Colonic mucosa (tissue), 4 donors: ENCODE data around the gene DIP2A. TPM values are rescaled to one million over a fixed set of nuclear protein-coding genes. Genes with fewer than 3 reads are reported as not detected.
"Not testable (repeated sequence)": the region's sequence is repeated elsewhere in the genome, so short reads cannot be mapped to it uniquely, and the experiment has no call there.

Source experiments
- DNase-seq: peaks from one replicate; pipeline ENCODE4 v3.0.0-alpha.2; 2020
- H3K27ac ChIP-seq: fragments of 200-600 bp; one replicate; pipeline ENCODE4 v1.8.0; 2021
- H3K27me3 ChIP-seq: fragments of 200-600 bp; one replicate; pipeline ENCODE4 v1.8.0; 2021
- H3K36me3 ChIP-seq: fragments of 200-600 bp; one replicate; pipeline ENCODE4 v1.8.0; 2021
- H3K4me1 ChIP-seq: fragments of 200-600 bp; one replicate; pipeline ENCODE4 v1.8.0; 2021; ENCODE audit warnings: mild to moderate bottlenecking
- H3K4me3 ChIP-seq: fragments of 200-600 bp; one replicate; pipeline ENCODE4 v1.8.0; 2021
- H3K9ac ChIP-seq, 2 donors: one replicate each; pipeline ENCODE4 v1.7.0; 2013; ENCODE audit warnings: control low read depth in 2 of 2, low read depth in 2 of 2, low read length in 2 of 2
- H3K9me3 ChIP-seq: fragments of 200-600 bp; one replicate; pipeline ENCODE4 v1.8.0; 2021
- intact Hi-C: fragments of 100-400 bp; cut with DNase I; formaldehyde crosslinking; loops from one replicate; pipeline ENCODE4 v1.14.1; 2022
- total RNA-seq, 2 donors: library from RNA; stranded (reverse); fragmentation: NEBNext Ultra II Directional in 1 of 2; extraction: Animal tissue kit (Norgen Biotek cat#: 25700) in 1 of 2; gene quantifications; one replicate each; pipeline ENCODE4 v1.2.1, GENCODE V29; 2021
- TF ChIP-seq, protein P1 (sequence below): fragments of 200-600 bp; IDR thresholded peaks from one replicate; pipeline ENCODE4 v1.8.0; 2022; ENCODE audit warnings: antibody characterized with exemption, mild to moderate bottlenecking
- donor health status: healthy.
- donor health status: DM: no; HTN: no; CAD: no.
- donor health status: DM: no; HTN: no; CAD: no.

DIP2A gene
- total RNA-seq, 2 donors from 2014 or later = 40.4 to 41.0 TPM

DNA sequence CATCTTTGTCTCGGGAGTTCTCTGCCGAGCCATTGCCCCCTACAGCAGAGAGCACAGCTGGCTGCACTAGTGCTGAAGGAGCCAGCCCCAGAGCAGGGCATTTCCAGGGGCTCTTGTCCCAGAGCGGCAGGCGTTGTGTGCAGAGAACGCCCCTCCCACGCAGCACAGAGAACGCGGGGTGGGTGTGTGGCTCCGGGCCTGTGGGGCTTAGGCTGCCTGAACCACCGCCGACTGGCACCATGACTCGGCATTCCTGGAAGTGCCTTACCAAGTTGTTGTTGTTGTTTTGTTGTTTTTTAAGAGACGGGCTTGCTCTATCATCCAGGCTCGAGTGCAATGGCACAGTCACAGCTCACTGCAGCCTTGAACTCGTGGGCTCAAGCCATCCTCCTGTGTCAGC lies 15.8 kb upstream of the DIP2A start:
- H3K27ac ChIP-seq = no peak overlapping the region
- H3K27me3 ChIP-seq = no peaks in the 10 kb centered on the region
- H3K36me3 ChIP-seq = no peaks in the 10 kb centered on the region
- no peak overlapping the region for H3K9ac ChIP-seq
- TF ChIP-seq, protein P1, sequence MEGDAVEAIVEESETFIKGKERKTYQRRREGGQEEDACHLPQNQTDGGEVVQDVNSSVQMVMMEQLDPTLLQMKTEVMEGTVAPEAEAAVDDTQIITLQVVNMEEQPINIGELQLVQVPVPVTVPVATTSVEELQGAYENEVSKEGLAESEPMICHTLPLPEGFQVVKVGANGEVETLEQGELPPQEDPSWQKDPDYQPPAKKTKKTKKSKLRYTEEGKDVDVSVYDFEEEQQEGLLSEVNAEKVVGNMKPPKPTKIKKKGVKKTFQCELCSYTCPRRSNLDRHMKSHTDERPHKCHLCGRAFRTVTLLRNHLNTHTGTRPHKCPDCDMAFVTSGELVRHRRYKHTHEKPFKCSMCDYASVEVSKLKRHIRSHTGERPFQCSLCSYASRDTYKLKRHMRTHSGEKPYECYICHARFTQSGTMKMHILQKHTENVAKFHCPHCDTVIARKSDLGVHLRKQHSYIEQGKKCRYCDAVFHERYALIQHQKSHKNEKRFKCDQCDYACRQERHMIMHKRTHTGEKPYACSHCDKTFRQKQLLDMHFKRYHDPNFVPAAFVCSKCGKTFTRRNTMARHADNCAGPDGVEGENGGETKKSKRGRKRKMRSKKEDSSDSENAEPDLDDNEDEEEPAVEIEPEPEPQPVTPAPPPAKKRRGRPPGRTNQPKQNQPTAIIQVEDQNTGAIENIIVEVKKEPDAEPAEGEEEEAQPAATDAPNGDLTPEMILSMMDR = no peak
- H3K9me3 ChIP-seq = no peaks in the 10 kb centered on the region
- intact Hi-C loops = no loop called here
- no peak for DNase-seq
- no peak overlapping the region for H3K4me3 ChIP-seq
- H3K4me1 ChIP-seq = peaks cover 10% of the 10 kb centered on the region

DNA sequence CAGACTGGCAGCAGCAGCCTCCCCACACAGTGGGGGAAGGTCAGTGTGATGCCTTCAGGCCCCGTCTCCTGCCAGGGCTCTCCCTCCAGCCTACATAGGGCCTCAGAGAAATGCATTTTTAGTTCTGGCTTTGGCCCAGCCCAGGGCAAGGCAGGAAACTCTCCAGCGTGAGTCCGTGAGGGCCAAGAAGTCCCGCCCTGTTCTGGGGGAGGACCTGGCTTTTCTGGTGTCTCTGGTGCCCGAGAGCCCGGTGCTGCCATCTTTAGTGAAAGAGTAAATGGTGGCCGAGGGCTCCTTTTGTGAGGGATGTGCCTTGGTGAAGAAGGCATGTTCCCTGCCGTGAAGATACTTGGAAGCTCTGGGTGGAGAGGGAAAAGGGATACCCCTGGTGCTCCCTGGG lies 14.8 kb upstream of the DIP2A start:
- H3K9ac ChIP-seq = no peak overlapping the region
- no peaks in the 10 kb centered on the region for H3K9me3 ChIP-seq
- peaks cover 10% of the 10 kb centered on the region for H3K4me1 ChIP-seq
- DNase-seq = no peak
- intact Hi-C loops = no loop called here
- H3K4me3 ChIP-seq = no peak overlapping the region
- no peaks in the 10 kb centered on the region for H3K27me3 ChIP-seq
- no peaks in the 10 kb centered on the region for H3K36me3 ChIP-seq
- H3K27ac ChIP-seq = no peak overlapping the region
- TF ChIP-seq, protein P1 = no peak

DNA sequence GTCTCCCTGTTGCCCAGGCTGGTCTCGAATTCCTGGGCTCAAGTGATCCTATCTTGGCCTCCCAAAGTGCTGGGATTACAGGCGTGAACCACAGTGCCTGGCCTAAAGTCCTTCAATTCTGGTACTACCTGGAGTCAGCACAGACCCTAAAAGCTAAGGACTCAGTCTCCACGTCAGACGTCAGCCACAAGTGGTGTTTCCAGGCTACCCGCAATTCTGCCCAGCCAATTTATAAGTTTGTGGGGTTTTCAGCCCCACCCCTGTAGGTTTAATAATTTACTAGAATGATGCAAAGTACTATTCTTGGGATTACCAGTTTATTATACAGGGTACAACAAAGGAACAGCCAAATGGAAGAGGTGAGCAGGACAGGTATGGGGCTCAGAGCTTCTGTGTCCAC lies 10.6 kb upstream of the DIP2A start:
- peak overlapping the region in 1 of 2 donors; percentile 36 for H3K9ac ChIP-seq
- peak overlapping the region; percentile 25 for H3K27ac ChIP-seq
- H3K4me1 ChIP-seq = peaks cover 10% of the 10 kb centered on the region
- H3K9me3 ChIP-seq = no peaks in the 10 kb centered on the region
- intact Hi-C loops = no loop called here
- TF ChIP-seq, protein P1 = no peak
- no peaks in the 10 kb centered on the region for H3K27me3 ChIP-seq
- H3K4me3 ChIP-seq = no peak overlapping the region
- peak; percentile 48 for DNase-seq
- H3K36me3 ChIP-seq = no peaks in the 10 kb centered on the region

DNA sequence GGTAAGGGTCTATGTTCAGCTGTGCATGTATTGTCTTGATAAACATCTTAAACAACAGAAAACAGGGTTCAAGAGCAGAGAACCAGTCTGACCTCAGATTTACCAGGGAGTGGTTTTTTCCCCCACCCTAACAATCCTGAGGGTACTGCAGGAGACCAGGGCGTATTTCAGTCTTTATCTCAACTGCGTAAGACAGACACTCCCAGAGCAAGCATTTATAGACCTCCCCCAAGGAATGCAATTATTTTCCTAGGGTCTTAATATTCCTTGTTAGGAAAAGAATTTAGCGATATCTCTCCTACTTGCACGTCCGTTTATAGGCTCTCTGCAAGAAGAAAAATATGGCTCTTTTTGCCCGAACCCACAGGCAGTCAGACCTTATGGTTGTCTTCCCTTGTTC lies 9.8 kb upstream of the DIP2A start:
- intact Hi-C loops = not testable (repeated sequence)
- H3K27ac ChIP-seq = peak overlapping the region; percentile 25

DNA sequence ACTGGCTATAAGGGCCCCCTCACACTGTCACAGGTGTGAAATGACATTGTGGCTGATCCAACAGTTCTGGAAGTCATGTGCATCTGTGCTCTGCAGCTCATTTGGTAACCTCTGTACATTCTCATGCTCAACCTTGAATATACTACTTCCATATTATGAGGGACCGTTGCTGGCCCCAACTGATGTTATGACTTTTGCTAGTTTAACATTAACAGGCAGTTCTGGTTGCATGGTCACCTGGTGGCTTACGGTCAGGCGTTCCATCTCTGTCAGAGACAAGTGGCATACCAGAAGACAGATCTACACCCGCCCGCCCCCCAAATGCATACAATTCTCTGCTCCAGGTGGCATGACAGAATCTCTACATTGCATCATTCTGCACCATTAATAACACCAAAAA lies 6.0 kb upstream of the DIP2A start:
- intact Hi-C loops = no loop called here
- Histone ChIP-seq H3K27me3 (no peaks in the 10 kb centered on the region), H3K9ac (no peak overlapping the region), H3K27ac (no peak overlapping the region), H3K4me1 (peaks cover 11% of the 10 kb centered on the region), H3K9me3 (no peaks in the 10 kb centered on the region), H3K36me3 (no peaks in the 10 kb centered on the region), H3K4me3 (no peak overlapping the region)
- TF ChIP-seq, protein P1 = no peak
- DNase-seq = peak; percentile 37

More for the DNA sequence above, 9.8 kb upstream of the DIP2A start:
- not testable (repeated sequence) for H3K9me3 ChIP-seq, H3K9ac ChIP-seq, DNase-seq, H3K4me1 ChIP-seq, H3K36me3 ChIP-seq, H3K27me3 ChIP-seq, H3K4me3 ChIP-seq

DNA sequence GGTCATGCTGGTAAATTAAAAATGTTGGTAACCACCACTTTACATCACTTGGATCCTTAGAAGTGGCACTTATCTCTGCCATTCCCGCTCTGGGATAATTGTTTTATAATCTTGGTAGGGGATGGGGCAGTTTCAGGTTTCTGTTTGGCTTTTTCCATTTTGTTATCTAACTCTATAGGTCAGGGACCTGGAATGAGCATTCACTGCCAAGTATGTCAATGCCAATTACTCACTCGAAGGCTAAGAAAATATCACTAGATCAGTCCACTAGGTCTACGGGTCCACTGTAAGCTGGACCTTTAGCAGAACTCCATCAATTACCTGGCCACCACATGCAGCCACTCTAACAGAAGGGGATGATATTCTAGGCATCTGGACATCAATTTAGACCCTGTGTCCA lies 4.5 kb upstream of the DIP2A start:
- no peaks in the 10 kb centered on the region for H3K9me3 ChIP-seq
- DNase-seq = no peak
- TF ChIP-seq, protein P1 = no peak
- no peaks in the 10 kb centered on the region for H3K36me3 ChIP-seq
- no peaks in the 10 kb centered on the region for H3K27me3 ChIP-seq
- intact Hi-C loops = no loop called here
- no peak overlapping the region for H3K4me3 ChIP-seq
- peaks cover 10% of the 10 kb centered on the region for H3K4me1 ChIP-seq
- no peak overlapping the region for H3K27ac ChIP-seq
- H3K9ac ChIP-seq = no peak overlapping the region
